HepG2 (cell line): Measurements from ENCODE around the gene TNS1. TPM values are rescaled to one million over a fixed set of nuclear protein-coding genes. Genes with fewer than 3 reads are reported as not detected.

Experiments used
- ATAC-seq: fragments of 200-7000 bp; cut with Tn5 transposase; 3 replicates; pipeline ENCODE4 v1.9.1; 2020; ENCODE audit warnings: mild to moderate bottlenecking, moderate library complexity
- BruUV-seq: library from RNA; stranded (reverse); fragments of 400-500 nt; replicated peaks from 2 replicates; lab custom pipeline; 2021; lab: Mats Ljungman, UMichigan
- CTCF ChIA-PET: fragments of 300-600 bp; formaldehyde crosslinking; extraction: SDS; loops from one replicate; lab custom pipeline; 2021; ENCODE audit warnings: low total read pairs, inconsistent platforms, low intra/inter-chr PET ratio; lab: Yijun Ruan, JAX
- POLR2A ChIA-PET: fragments of 350-600 bp; sonication (Branson Sonifier 250); formaldehyde crosslinking; loops from one replicate; lab custom pipeline; 2020; ENCODE audit warnings: antibody characterized with exemption, inconsistent platforms; lab: Yijun Ruan, JAX
- DNase-seq: peaks from one replicate; pipeline ENCODE4 v3.0.0-alpha.2; 2015; ENCODE audit warnings: low spot score
- FAIRE-seq: peaks from 3 replicates; lab custom pipeline; 2011; peaks lifted over from hg19 to GRCh38; lab: Jason Lieb, UNC
- H2AFZ ChIP-seq: one replicate; pipeline ENCODE4 v1.6.1; 2011; ENCODE audit warnings: low read length, inconsistent platforms
- H3K27ac ChIP-seq: fragments of 300-600 bp; 3 replicates; pipeline ENCODE4 v1.8.0; 2011; ENCODE audit warnings: mixed run types, mild to moderate bottlenecking, mixed read lengths, low read length, inconsistent platforms; ENCODE audit not compliant: insufficient read depth; ENCODE audit errors: extremely low read length
- H3K27me3 ChIP-seq, 2 experiments: fragments of 200-600 bp in 1 of 2; 2 replicates in 1 of 2; 3 replicates in 1 of 2; pipeline versions ENCODE4 v1.6.0 to v1.8.0; 2011; ENCODE audit warnings: low read length in 2 of 2, mild to moderate bottlenecking in 2 of 2, moderate library complexity in 2 of 2, inconsistent platforms in 1 of 2; ENCODE audit not compliant: insufficient read depth in 2 of 2, control insufficient read depth in 1 of 2
- H3K36me3 ChIP-seq, 2 experiments: fragments of 200-600 bp in 1 of 2; replicated peaks in 1 of 2; 2 replicates in 1 of 2; 3 replicates in 1 of 2; pipeline versions ENCODE4 v1.5.1 to v1.8.0; 2011; ENCODE audit warnings: low read length in 2 of 2, inconsistent platforms in 1 of 2; ENCODE audit not compliant: insufficient read depth in 2 of 2, control insufficient read depth in 1 of 2
- H3K4me1 ChIP-seq: 2 replicates; pipeline ENCODE4 v1.5.1; 2012; ENCODE audit warnings: low read length, inconsistent platforms; ENCODE audit not compliant: insufficient read depth
- H3K4me2 ChIP-seq: 2 replicates; pipeline ENCODE4 v1.6.0; 2011; ENCODE audit warnings: low read depth, low read length, inconsistent platforms
- H3K4me3 ChIP-seq, 3 experiments: fragments of 200-600 bp in 1 of 3; sonication (generic), shearing (Covaris generic) in 1 of 3; replicated peaks in 1 of 3; 2 replicates each; pipeline ENCODE4 v1.5.1; 2011 to 2016; ENCODE audit warnings: low read length in 3 of 3, inconsistent platforms in 2 of 3, low read depth in 2 of 3, mild to moderate bottlenecking in 2 of 3, control low read depth in 1 of 3, mixed read lengths in 1 of 3; ENCODE audit not compliant: insufficient read depth in 1 of 3
- H3K79me2 ChIP-seq: one replicate; pipeline ENCODE4 v1.6.1; 2011; ENCODE audit warnings: low read length, inconsistent platforms; ENCODE audit not compliant: insufficient read depth
- H3K9ac ChIP-seq: 2 replicates; pipeline ENCODE4 v1.6.0; 2011; ENCODE audit warnings: mild to moderate bottlenecking, low read depth, low read length, inconsistent platforms; ENCODE audit not compliant: insufficient read depth
- H3K9me3 ChIP-seq: 2 replicates; pipeline ENCODE4 v1.5.1; 2012; ENCODE audit warnings: mild to moderate bottlenecking, low read length
- H4K20me1 ChIP-seq: 2 replicates; pipeline ENCODE4 v1.6.0; 2011; ENCODE audit warnings: inconsistent platforms, mild to moderate bottlenecking, low read length, moderate library complexity; ENCODE audit not compliant: insufficient read depth
- ELF4 ChIP-seq: sonication (generic); formaldehyde crosslinking; IDR thresholded peaks from 2 replicates; pipeline ENCODE4 v1.5.0; 2020; ENCODE audit warnings: missing genetic modification reagents, mild to moderate bottlenecking, moderate library complexity, borderline replicate concordance
- HMG20B ChIP-seq: conservative IDR thresholded peaks from 2 replicates; pipeline ENCODE4 v1.6.1; 2016; ENCODE audit warnings: missing genetic modification reagents, missing compliant biosample characterization
- IKZF4 ChIP-seq: sonication (generic); formaldehyde crosslinking; IDR thresholded peaks from 2 replicates; pipeline ENCODE4 v1.5.1; 2020; ENCODE audit warnings: borderline replicate concordance, mild to moderate bottlenecking, low read depth, missing genetic modification reagents; ENCODE audit errors: not compliant biosample characterization
- ISX ChIP-seq: sonication (generic); formaldehyde crosslinking; conservative IDR thresholded peaks from 2 replicates; pipeline ENCODE4 v1.5.0; 2020; ENCODE audit warnings: missing genetic modification reagents
- JDP2 ChIP-seq: sonication (generic); formaldehyde crosslinking; IDR thresholded peaks from 2 replicates; pipeline ENCODE4 v1.8.1; 2022; ENCODE audit warnings: missing genetic modification reagents, borderline replicate concordance
- NR3C1 ChIP-seq: sonication (generic); formaldehyde crosslinking; IDR thresholded peaks from 2 replicates; pipeline ENCODE4 v1.4.0; 2020; ENCODE audit warnings: missing genetic modification reagents
- RXRA ChIP-seq: sonication (generic); formaldehyde crosslinking; IDR thresholded peaks from 2 replicates; pipeline ENCODE4 v1.5.1; 2020; ENCODE audit warnings: missing genetic modification reagents
- SP5 ChIP-seq: IDR thresholded peaks from 2 replicates; pipeline ENCODE4 v1.6.1; 2016; ENCODE audit warnings: low read depth, borderline replicate concordance
- YY1 ChIP-seq: IDR thresholded peaks from 2 replicates; pipeline ENCODE4 v1.6.1; 2011; ENCODE audit warnings: low read length, low read depth, moderate library complexity, mild to moderate bottlenecking; ENCODE audit not compliant: insufficient read depth, insufficient replicate concordance
- ZBTB3 ChIP-seq: sonication (generic); formaldehyde crosslinking; IDR thresholded peaks from 2 replicates; pipeline ENCODE4 v1.4.0; 2020; ENCODE audit warnings: low read depth, mild to moderate bottlenecking, moderate library complexity, missing genetic modification reagents, borderline replicate concordance
- ZBTB7A ChIP-seq: sonication (generic); formaldehyde crosslinking; IDR thresholded peaks from 2 replicates; pipeline ENCODE4 v1.8.0; 2022; ENCODE audit warnings: mild to moderate bottlenecking, missing genetic modification reagents
- ZNF788 ChIP-seq: sonication (generic); formaldehyde crosslinking; IDR thresholded peaks from 2 replicates; pipeline ENCODE4 v1.5.0; 2020; ENCODE audit warnings: mild to moderate bottlenecking, missing genetic modification reagents, borderline replicate concordance
- WGBS: methylation state at CpG from one replicate; pipeline ENCODE4 v1.1.6; 2017; ENCODE audit warnings: low lambda C conversion rate; 5-methylcytosine and 5-hydroxymethylcytosine counted together
- in situ Hi-C: cut with HindIII; loops from 2 replicates; pipeline ENCODE4 v1.10.0; 2017; ENCODE audit warnings: low pct_unique_long_range_greater_than_20kb; ENCODE audit not compliant: extremely low pct_ligation_motif_present
- intact Hi-C: fragments of 100-400 bp; cut with micrococcal nuclease; formaldehyde crosslinking; loops from one replicate; pipeline ENCODE4 v1.10.0; 2022; ENCODE audit not compliant: unreplicated experiment
- polyA plus RNA-seq, 8 experiments: library from polyadenylated mRNA; depleted of rRNA in 3 of 8; stranded (reverse) in 7 of 8; unstranded in 1 of 8; fragments of >200 nt; fragmentation: Illumina TruSeq in 4 of 8; extraction: Trizol in 4 of 8; gene quantifications; 2 replicates each; pipeline versions ENCODE4 v1.2.1 to v1.2.3, GENCODE V29; 2011 to 2016; ENCODE audit warnings: low read depth in 4 of 8, missing spikeins in 1 of 8, mixed read lengths in 1 of 8; ENCODE audit not compliant: insufficient read depth in 1 of 8
- total RNA-seq, 5 experiments: library from RNA; depleted of rRNA; stranded (reverse); fragments of >200 nt; fragmentation: Illumina TruSeq; extraction: Trizol; gene quantifications; 2 replicates each; pipeline ENCODE4 v1.2.3, GENCODE V29; 2016; ENCODE audit warnings: low read depth in 1 of 5
- TF ChIP-seq, protein P1 (sequence below): IDR thresholded peaks from 2 replicates; pipeline ENCODE4 v1.6.1; 2018; ENCODE audit warnings: missing genetic modification reagents
- TF ChIP-seq, protein P2 (sequence below): sonication (generic); formaldehyde crosslinking; IDR thresholded peaks from 2 replicates; pipeline ENCODE4 v1.4.0; 2020; ENCODE audit warnings: missing genetic modification reagents
- TF ChIP-seq, protein P3 (sequence below): IDR thresholded peaks from 2 replicates; pipeline ENCODE4 v1.6.1; 2016; ENCODE audit warnings: missing genetic modification reagents, missing compliant biosample characterization
- TF ChIP-seq, protein P4 (sequence below), 2 experiments: sonication (generic) in 1 of 2; formaldehyde crosslinking in 1 of 2; IDR thresholded peaks; 2 replicates each; pipeline versions ENCODE4 v1.4.0 to v1.6.1; 2018 to 2020; ENCODE audit warnings: missing genetic modification reagents in 2 of 2, borderline replicate concordance in 1 of 2, low read depth in 1 of 2, mild to moderate bottlenecking in 1 of 2, missing biosample characterization in 1 of 2
- TF ChIP-seq, protein P5 (sequence below), 2 experiments: fragments of 450-650 bp in 1 of 2; sonication (generic) in 1 of 2; formaldehyde crosslinking; IDR thresholded peaks; 2 replicates each; pipeline versions ENCODE4 v1.5.0 to v1.8.0; 2020 to 2022; ENCODE audit warnings: mild to moderate bottlenecking in 1 of 2, missing genetic modification reagents in 1 of 2

The TNS1 gene
- total and polyA plus RNA-seq, 2 of the 13 experiments (the other 11 are each of a cell fraction or from before 2014, with no cell fraction given), result 1.9 to 118 TPM

DNA sequence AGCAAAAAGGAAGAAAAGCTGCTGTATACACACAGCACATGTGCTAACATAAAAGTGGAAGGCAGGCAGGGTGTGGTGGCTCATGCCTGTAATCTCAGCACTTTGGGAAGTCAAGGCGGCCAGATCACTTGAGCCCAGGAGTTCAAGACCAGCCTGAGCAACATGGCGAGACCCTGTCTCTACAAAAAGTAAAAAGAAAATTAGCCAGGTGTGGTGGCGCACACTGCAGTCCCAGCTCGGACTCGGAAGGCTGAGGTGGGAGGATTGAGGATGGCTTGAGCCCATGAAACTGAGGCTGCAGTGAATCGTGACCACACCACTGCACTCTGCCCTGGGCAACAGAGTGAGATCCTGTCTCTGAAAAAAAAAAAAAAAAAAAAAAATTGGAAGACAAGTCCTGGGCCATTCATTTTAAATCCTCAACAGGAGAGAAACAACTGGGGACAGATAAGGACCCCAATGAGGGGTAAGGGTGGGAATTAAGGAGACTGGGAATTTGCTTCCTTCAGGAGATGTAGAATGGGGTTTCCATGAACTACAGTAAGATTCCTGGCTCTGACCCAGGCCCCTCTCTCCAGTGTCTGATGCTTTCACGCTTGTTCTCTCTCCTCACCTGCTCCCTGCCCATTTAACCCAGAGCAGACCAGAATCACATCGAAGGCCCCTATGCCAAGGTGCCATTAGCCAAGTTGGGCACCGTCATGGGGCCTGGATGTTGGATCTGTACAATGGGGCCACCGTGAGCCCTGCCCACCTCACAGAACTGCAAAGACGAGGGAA, 29.6 kb downstream of the TNS1 start:
- no peak overlapping the region for H3K27ac ChIP-seq
- H3K79me2 ChIP-seq, result no peaks in the 10 kb centered on the region
- intact Hi-C loops (no loop called here), in situ Hi-C loops (no loop called here)
- peaks cover 2 to 32% of the 10 kb centered on the region in 2 experiments; a peak in 4 of 5 replicates for H3K27me3 ChIP-seq
- H3K9me3 ChIP-seq, result no peaks in the 10 kb centered on the region
- no peak overlapping the region for H2AFZ ChIP-seq
- H3K36me3 ChIP-seq, result no peaks in the 10 kb centered on the region
- BruUV-seq, result no TSS peak
- no peak overlapping the region for H3K4me3 ChIP-seq
- H4K20me1 ChIP-seq, result no peaks in the 10 kb centered on the region
- WGBS, result 22% methylated on average over 11 of the region's 11 CpGs
- FAIRE-seq (no peak), DNase-seq (no peak), ATAC-seq (no peak)
- no peak overlapping the region for H3K4me2 ChIP-seq
- H3K4me1 ChIP-seq, result no peaks in the 10 kb centered on the region
- H3K9ac ChIP-seq, result no peak overlapping the region
- CTCF ChIA-PET, result no interaction called here
- POLR2A ChIA-PET, result no interaction called here
- no peak for TF ChIP-seq RXRA (CRISPR knock-in tag)
- no peak for TF ChIP-seq ISX
- TF ChIP-seq, protein P1, sequence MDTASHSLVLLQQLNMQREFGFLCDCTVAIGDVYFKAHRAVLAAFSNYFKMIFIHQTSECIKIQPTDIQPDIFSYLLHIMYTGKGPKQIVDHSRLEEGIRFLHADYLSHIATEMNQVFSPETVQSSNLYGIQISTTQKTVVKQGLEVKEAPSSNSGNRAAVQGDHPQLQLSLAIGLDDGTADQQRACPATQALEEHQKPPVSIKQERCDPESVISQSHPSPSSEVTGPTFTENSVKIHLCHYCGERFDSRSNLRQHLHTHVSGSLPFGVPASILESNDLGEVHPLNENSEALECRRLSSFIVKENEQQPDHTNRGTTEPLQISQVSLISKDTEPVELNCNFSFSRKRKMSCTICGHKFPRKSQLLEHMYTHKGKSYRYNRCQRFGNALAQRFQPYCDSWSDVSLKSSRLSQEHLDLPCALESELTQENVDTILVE (CRISPR knock-in tag), result no peak
- TF ChIP-seq, protein P2, sequence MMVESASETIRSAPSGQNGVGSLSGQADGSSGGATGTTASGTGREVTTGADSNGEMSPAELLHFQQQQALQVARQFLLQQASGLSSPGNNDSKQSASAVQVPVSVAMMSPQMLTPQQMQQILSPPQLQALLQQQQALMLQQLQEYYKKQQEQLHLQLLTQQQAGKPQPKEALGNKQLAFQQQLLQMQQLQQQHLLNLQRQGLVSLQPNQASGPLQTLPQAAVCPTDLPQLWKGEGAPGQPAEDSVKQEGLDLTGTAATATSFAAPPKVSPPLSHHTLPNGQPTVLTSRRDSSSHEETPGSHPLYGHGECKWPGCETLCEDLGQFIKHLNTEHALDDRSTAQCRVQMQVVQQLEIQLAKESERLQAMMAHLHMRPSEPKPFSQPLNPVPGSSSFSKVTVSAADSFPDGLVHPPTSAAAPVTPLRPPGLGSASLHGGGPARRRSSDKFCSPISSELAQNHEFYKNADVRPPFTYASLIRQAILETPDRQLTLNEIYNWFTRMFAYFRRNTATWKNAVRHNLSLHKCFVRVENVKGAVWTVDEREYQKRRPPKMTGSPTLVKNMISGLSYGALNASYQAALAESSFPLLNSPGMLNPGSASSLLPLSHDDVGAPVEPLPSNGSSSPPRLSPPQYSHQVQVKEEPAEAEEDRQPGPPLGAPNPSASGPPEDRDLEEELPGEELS (CRISPR knock-in tag), result no peak
- TF ChIP-seq SP5 (CRISPR knock-in tag), result no peak
- TF ChIP-seq, protein P3, sequence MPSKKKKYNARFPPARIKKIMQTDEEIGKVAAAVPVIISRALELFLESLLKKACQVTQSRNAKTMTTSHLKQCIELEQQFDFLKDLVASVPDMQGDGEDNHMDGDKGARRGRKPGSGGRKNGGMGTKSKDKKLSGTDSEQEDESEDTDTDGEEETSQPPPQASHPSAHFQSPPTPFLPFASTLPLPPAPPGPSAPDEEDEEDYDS (CRISPR knock-in tag), result no peak
- TF ChIP-seq ZBTB7A (CRISPR knock-in tag), result no peak
- no peak for TF ChIP-seq YY1
- no peak for TF ChIP-seq ZBTB3
- no peak for TF ChIP-seq NR3C1 (CRISPR knock-in tag)
- TF ChIP-seq, protein P4, sequence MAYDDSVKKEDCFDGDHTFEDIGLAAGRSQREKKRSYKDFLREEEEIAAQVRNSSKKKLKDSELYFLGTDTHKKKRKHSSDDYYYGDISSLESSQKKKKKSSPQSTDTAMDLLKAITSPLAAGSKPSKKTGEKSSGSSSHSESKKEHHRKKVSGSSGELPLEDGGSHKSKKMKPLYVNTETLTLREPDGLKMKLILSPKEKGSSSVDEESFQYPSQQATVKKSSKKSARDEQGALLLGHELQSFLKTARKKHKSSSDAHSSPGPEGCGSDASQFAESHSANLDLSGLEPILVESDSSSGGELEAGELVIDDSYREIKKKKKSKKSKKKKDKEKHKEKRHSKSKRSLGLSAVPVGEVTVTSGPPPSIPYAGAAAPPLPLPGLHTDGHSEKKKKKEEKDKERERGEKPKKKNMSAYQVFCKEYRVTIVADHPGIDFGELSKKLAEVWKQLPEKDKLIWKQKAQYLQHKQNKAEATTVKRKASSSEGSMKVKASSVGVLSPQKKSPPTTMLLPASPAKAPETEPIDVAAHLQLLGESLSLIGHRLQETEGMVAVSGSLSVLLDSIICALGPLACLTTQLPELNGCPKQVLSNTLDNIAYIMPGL (CRISPR knock-in tag; IDR thresholded peaks at IDR 0.05; ENCODE audit: borderline replicate concordance in 1 of 2, low read depth in 1 of 2), result no peak
- TF ChIP-seq HMG20B, result no peak
- TF ChIP-seq ZNF788, result no peak
- no peak for TF ChIP-seq IKZF4 (CRISPR knock-in tag)
- TF ChIP-seq, protein P5, sequence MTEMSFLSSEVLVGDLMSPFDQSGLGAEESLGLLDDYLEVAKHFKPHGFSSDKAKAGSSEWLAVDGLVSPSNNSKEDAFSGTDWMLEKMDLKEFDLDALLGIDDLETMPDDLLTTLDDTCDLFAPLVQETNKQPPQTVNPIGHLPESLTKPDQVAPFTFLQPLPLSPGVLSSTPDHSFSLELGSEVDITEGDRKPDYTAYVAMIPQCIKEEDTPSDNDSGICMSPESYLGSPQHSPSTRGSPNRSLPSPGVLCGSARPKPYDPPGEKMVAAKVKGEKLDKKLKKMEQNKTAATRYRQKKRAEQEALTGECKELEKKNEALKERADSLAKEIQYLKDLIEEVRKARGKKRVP (CRISPR knock-in tag; IDR thresholded peaks at IDR 0.05), result no peak
- no peak for TF ChIP-seq ELF4 (CRISPR knock-in tag)
- no peak for TF ChIP-seq JDP2 (CRISPR knock-in tag)
